ENCODE results near the gene MEF2C.

DNA sequence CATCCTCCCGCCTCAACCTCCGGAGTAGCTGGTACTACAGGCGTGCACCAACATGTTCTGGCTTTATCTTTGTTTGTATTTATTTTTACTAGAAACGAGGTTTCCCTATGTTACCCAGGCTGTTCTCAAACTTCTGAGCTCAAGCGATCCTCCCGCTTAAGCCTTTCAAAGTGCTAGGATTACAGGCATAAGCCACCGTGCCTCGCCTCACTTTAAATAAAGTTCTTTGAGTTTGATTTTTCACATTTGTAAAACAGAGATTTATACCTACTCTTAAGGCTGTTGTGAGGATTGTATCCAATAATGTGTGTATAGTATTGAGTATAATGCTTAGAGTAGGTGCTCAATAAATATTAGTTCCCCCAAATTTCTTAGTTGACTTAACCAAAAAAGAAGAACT, 75.7 kb downstream of the MEF2C start:
- TF ChIP-seq, protein P1, sequence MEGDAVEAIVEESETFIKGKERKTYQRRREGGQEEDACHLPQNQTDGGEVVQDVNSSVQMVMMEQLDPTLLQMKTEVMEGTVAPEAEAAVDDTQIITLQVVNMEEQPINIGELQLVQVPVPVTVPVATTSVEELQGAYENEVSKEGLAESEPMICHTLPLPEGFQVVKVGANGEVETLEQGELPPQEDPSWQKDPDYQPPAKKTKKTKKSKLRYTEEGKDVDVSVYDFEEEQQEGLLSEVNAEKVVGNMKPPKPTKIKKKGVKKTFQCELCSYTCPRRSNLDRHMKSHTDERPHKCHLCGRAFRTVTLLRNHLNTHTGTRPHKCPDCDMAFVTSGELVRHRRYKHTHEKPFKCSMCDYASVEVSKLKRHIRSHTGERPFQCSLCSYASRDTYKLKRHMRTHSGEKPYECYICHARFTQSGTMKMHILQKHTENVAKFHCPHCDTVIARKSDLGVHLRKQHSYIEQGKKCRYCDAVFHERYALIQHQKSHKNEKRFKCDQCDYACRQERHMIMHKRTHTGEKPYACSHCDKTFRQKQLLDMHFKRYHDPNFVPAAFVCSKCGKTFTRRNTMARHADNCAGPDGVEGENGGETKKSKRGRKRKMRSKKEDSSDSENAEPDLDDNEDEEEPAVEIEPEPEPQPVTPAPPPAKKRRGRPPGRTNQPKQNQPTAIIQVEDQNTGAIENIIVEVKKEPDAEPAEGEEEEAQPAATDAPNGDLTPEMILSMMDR (IDR thresholded peaks at IDR 0.05): no peak
- TF ChIP-seq POLR2AphosphoS5 (IDR thresholded peaks at IDR 0.05) (no peak), POLR2A (IDR thresholded peaks at IDR 0.05) (no peak), EP300 (IDR thresholded peaks at IDR 0.05; ENCODE audit: low read depth) (no peak)
